Measurements from ENCODE around the gene GAL3ST3.
"Not testable (repeated sequence)": the region's sequence is repeated elsewhere in the genome, so short reads cannot be mapped to it uniquely, and the experiment has no call there.

Gene GAL3ST3

DNA sequence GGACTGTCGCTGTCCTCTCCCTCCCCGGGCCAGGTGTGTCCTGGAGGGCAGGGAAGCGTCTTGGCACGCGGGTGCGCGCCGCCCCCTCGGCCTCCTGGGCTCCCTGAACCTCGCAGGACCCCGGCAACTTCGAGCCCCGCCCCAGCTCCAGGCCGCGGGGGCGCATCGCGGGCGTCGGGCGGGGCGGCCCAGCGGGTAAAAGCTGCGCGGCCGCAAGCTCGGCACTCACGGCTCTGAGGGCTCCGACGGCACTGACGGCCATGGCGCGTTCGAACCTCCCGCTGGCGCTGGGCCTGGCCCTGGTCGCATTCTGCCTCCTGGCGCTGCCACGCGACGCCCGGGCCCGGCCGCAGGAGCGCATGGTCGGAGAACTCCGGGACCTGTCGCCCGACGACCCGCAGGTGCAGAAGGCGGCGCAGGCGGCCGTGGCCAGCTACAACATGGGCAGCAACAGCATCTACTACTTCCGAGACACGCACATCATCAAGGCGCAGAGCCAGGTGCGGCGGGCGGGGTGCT lies 37.1 kb downstream of the GAL3ST3 start, which contains the start of gene CST6:
Gene CST6, plus strand, starts transcription at position 224 of the 519 bp plus-strand sequence. Its CDS starts 37 bp downstream, at position 261.
- no peak for DNase-seq

DNA sequence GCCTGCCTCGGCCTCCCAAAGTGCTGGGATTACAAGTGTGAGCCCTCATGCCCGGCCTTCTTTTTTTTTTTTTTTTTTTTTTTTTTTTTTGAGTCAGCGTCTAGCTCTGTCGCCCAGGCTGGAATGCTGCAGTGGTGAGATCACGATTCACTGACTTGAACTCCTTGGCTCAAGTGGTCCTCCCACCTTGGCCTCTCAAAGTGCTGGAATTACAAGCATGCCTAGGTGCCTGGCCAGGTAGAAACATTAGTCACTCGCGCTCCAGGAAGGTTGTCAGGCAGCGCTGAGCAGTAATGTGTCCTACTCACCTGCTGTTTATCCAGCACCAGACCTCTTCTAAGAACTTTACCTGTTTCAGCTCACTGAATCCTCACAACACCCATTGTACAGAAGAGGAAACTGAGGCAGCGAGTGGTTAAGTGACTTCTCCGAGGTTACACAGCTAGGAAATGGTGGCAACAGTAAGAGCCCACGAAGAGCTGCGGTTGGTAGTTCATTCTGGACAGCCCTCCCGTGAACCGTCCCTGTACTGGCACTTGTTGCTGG lies 37.6 kb downstream of the GAL3ST3 start:
- no peak for DNase-seq

DNA sequence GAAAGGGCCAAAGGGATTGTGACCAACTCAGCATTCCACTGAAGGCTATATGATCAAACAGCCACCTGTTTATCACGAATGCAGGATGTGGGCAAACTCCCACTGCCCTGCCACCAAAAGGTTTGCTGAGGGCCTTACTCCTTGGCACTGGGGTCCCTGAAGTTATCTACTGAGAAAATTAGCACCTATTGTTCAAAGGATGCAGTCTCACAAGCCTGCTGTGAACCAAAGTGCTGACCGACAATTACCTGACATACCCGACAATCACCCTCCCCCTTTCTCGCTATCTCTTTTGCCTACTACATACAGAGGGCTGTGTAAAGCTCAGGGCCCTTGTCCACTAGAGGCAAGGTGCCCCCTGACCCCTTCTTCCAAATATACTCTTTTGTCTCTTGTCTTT lies 38.9 kb downstream of the GAL3ST3 start:
- not testable (repeated sequence) for DNase-seq

DNA sequence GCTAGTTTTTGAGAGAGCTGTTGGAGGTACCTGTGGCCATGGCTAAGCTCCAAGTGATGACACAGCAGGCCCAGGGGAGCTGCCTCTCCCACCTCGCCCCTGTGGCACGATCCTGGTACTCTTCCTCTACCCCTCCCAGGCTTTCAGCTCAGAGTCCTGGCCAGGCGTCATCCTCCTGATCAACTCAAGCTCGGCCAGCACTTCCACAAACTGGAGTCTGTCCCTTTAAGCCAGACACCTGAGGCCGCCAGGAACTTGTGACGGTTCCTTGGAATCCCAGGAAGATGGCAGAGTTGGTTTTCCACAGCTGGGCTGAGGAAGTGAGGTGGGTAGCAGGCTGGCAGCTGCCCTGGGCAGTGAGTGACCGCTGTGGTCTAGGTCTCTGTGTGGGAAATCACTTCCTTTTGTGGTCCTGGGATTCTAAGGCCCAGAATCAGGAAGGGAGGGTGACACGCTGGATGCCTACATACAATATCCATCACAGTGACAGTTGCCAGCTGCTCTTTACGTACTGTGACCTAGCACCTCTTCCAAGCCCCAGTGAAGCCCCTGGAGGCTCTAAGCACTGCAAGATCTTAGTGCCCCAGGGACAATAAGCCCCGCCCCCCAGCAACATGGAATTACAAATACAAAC lies 40.4 kb downstream of the GAL3ST3 start:
- no peak for DNase-seq

DNA sequence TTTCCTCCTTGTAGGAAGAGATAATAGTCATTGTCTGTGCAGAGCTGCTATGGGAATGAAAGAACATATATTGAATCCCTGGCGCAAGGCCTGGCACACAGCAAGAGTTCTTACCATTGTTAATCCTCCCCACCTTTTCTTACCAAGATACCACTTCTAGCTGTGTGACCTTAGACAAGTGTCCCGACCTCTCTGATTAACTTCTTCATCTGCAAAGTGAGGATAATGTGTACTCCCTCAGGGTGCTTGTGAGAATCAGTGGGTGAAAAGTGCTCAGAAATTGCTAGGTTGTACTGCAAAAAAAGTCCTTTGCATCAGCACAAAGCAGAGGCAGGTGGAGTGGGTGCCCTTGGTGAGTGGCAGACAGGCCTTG lies 40.9 kb downstream of the GAL3ST3 start:
- no peak for DNase-seq

DNA sequence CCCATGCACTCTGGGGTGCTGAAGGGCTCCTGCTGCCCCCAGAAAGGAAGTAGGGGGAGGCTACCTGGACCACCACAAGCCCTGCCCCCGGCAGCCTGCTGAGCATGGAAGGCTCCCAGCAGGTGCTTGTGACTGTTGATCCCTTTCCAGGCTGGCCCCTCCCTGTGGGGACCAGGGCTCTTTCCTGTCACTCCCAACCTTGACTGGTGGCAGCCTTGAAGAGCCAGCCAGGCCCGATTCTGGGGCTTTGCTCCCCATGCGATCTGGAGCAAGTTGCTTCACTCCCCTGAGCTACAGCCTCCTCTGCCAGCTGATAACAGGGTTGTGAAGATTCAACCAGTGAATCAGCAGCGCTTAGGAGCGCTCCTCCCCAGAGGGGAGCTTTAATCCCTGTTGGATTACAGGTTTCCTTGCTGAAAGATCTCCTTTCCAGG lies 41.7 kb downstream of the GAL3ST3 start:
- DNase-seq, result no peak

DNA sequence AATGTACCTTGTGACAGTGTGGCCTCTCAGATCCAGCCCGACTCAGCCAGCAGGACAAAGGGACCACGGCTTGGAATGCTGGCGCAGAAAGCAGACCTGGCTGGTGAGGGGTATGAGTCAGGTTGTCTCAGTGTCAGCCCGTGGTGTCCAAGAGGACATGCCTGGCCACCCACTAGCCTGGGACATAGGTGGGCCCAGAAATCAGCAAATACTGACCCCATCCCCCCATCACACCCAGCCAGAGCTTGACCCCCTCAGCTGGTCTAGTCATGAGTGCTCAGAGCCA lies 42.1 kb downstream of the GAL3ST3 start:
- DNase-seq, result no peak

DNA sequence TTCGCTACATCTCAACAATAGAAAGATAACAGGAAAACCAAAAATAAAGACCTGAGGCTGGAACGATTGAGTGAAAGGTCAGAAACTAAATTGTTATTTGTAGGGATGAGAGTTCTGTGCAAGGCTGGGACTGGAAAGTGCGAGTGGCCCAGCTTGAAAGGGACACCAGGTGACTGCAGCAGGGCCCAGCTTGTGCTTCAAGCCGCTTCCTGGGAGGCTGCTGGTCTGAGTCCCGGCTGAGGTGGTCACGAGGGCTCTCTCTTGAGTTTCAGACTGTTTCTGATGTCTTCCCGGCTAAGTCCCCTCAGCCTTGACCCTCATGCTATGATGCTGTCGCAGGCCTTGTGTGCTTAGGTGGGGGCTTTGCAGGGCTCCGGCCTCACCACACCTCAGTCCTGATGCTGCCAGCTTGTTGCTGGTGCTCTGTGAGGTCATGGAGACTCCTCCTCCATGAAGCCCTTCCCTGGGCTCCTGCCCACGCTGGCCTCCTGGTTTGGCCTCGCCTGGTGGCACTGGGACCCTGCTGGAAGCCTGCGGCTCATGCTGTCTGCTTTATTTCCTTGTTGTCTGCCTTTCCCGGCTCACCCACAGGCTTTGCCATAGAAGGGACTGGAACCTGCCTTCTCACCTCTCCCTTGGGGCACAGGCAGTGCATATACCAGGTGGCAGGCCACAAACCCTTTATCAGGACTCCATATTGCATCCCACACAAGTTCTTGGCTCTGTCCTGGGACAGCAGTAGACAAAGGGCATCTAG lies 42.6 kb downstream of the GAL3ST3 start:
- no peak for DNase-seq

DNA sequence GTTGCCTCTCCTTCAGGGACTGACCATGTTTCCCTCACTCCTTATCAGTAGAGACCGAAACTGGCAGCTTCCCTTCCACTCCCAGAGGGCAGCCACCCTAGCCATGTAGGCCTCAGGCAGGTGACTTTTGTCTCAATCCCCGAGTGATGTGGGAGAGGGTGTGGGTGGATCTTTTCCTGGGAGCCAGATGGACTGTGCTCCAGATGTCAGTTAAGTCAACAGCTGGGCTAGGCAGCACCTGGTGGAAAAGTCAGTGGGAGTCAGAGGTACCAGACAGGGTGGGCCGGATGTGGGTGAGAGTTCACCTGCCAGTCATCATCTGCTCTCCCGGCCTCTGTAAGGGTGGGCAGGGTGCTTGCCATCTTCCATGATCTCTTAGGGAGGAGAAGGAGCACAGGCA lies 44.8 kb downstream of the GAL3ST3 start:
- no peak for DNase-seq

DNA sequence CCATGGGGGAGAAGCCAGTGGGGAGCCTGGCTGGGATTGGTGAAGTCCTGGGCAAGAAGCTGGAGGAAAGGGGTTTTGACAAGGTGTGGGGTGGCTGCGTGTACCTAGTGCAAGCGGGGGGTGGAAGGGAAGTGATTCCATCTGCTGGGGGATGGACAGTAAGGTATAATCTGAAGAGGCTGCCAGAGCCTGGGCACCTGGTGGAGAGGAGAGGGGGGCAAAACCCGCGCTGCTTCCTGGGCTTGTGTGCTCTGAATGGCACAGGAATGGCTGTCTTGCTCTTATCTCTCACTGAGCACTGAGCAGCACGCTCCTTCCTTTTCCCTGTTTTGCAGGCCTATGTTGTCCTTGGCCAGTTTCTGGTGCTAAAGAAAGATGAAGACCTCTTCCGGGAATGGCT lies 45.7 kb downstream of the GAL3ST3 start:
- no peak for DNase-seq

DNA sequence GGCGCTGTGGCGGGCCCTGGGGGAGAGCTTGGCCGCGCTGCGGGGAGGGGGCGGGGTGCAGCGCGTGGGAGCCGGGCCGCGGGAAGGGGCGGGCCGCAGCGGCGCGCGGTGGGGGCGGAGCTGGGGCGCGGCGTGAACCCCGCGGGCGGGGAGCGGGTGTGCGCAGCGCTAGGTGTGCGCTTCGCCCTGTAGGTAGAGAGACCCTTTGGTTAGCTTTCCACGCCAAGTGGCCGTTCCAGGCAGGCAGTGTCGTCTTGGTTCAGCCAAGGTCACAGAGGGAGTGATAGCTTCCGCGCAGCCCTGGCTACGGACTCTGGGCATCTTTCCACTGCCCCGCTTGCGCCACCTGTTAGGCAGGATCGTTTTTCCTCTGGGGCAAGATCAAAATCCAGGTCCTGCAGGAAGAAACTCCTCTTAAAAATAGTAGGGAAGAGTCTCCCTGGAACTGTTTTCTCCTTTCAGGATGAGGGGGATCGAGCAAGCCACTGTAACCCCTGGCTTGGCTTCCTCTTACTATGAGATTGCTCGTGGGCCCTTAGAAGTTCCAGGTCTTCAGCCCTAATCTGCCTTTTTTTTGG lies 46.2 kb downstream of the GAL3ST3 start:
- DNase-seq, result no peak

DNA sequence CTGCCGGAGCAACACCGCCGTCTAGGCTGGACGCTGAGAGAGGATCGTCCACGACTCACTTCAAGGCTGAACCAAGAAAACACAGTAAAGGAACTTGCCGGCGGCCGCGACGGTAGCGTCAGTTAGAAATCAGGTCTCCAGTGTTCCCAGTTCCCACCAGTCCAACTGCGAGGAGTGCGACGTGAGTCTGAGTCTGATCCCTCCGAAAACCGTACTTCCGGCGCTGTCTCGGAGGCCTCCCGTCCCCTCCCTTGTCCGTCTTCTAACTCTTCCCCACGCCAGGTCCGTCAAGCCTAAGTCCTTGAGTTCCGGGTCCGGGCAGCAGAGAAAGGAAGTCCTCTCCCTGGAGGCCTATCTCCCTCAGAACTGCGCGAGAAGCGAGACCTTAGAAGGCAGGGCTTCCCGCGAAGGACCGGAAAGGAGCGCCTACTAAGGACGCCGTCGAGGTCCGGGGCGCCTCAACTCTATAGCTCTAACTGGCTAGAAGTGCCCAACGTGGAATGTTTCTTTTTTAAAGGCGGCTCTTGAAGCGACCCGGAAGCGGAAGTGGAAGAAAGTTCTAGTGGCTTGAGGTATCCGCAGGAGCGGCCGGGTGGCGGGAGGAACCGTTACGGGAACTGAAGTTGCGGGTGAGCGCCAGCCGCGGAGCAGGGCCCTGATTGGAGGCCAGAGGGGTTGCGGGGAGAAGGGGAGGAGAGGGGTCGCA lies 46.9 kb downstream of the GAL3ST3 start, which contains the start of the genes BANF1 and EIF1AD:
Gene BANF1, plus strand, starts transcription at position 562 of the 706 bp plus-strand sequence. CDS start 748 bp downstream, outside the sequence.
Gene EIF1AD, minus strand, starts transcription at position 216 of the 706 bp plus-strand sequence. CDS start 1,768 bp downstream, outside the sequence.
- peak; percentile 97 for DNase-seq

DNA sequence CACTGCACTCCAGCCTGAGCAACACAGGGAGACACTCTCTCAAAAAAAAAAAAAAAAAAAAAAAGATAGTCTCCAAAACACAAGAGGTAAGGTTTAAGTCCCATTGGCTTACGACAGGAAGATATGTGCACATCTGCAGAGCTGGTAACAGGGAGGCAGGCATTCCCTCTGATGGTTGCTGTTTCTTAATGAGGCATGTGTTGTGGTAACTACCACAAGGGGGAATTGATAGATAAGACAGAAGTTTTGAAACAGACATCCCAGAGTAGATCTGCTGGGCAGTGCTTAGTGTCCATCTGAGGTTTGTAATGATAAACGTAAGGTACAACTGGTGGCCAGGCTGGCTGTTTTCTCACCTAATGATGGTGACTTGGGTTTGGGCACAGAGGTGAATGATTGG lies 51.7 kb downstream of the GAL3ST3 start:
- no peak for DNase-seq

DNA sequence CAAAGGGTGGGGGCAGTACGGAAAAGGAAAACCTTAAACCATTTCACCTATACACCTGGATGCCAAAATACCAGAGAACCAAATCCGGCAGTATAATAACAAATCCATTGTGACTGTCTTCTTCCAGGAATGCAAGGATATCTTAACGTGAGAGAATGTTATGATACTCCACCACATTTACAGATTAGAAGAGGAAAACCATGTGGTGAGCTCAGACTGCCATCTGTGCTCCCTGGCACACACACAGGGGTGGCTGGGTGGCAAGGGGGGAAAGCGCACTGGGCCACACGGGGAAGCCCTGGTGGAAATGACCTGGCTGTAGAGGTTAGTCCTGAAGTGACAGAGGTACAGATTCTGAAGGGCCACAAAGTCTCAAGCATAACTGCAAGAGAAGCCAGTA lies 56.9 kb downstream of the GAL3ST3 start:
- no peak for DNase-seq
